Caco-2 (cell line): ENCODE data around the gene SLC25A30. TPM values are rescaled to one million over a fixed set of nuclear protein-coding genes. Genes with fewer than 3 reads are reported as not detected.
"Not testable (repeated sequence)": the region's sequence is repeated elsewhere in the genome, so short reads cannot be mapped to it uniquely, and the experiment has no call there.

Source experiments
- BruUV-seq: library from RNA; stranded (reverse); fragments of 400-500 nt; replicated peaks from 2 replicates; lab custom pipeline; 2021; lab: Mats Ljungman, UMichigan
- CTCF ChIA-PET: fragments of 300-600 bp; sonication (Branson Sonifier 250); formaldehyde crosslinking; loops from one replicate; lab custom pipeline; 2022; ENCODE audit warnings: antibody characterized with exemption; lab: Charles Lee
- POLR2A ChIA-PET: fragments of 300-600 bp; sonication (Branson Sonifier 250); formaldehyde crosslinking; loops from one replicate; lab custom pipeline; 2022; ENCODE audit warnings: antibody characterized with exemption; lab: Charles Lee
- DNase-seq, 2 experiments: peaks; one replicate each; pipeline versions ENCODE4 v3.0.0 to v3.0.0-alpha.2; 2020 to 2022
- H3K27me3 ChIP-seq: replicated peaks from 2 replicates; pipeline ENCODE4 v1.6.0; 2011; ENCODE audit warnings: low read length; ENCODE audit not compliant: control insufficient read depth, insufficient read depth
- H3K36me3 ChIP-seq: 2 replicates; pipeline ENCODE4 v1.5.1; 2011; ENCODE audit warnings: low read length; ENCODE audit not compliant: control insufficient read depth, insufficient read depth
- H3K4me1 ChIP-seq: fragments of 250-450 bp; sonication (Bioruptor Pico); 2 replicates; pipeline ENCODE4 v1.5.1; 2020; ENCODE audit warnings: mild to moderate bottlenecking
- H3K4me3 ChIP-seq: 2 replicates; pipeline ENCODE4 v1.5.1; 2011; ENCODE audit warnings: low read depth, mild to moderate bottlenecking, control low read depth, low read length
- H3K9me3 ChIP-seq: fragments of 250-450 bp; sonication (Bioruptor Pico); 2 replicates; pipeline ENCODE4 v1.5.1; 2020; ENCODE audit warnings: mild to moderate bottlenecking, moderate library complexity
- H3K27ac Mint-ChIP-seq: one replicate; pipeline ENCODE4 v1.8.0; 2022; ENCODE audit warnings: mixed read lengths; ENCODE audit not compliant: unreplicated experiment
- H3K27me3 Mint-ChIP-seq: one replicate; pipeline ENCODE4 v1.8.0; 2022; ENCODE audit warnings: mixed read lengths; ENCODE audit not compliant: insufficient read depth, unreplicated experiment
- H3K36me3 Mint-ChIP-seq: one replicate; pipeline ENCODE4 v1.8.0; 2022; ENCODE audit warnings: mild to moderate bottlenecking, mixed read lengths; ENCODE audit not compliant: insufficient read depth, unreplicated experiment
- H3K4me1 Mint-ChIP-seq: one replicate; pipeline ENCODE4 v1.8.0; 2022; ENCODE audit warnings: low read depth, mixed read lengths; ENCODE audit not compliant: unreplicated experiment
- H3K4me3 Mint-ChIP-seq: one replicate; pipeline ENCODE4 v1.8.0; 2022; ENCODE audit warnings: mild to moderate bottlenecking, moderate library complexity, mixed read lengths; ENCODE audit not compliant: unreplicated experiment
- H3K9me3 Mint-ChIP-seq: one replicate; pipeline ENCODE4 v1.8.0; 2022; ENCODE audit warnings: mixed read lengths; ENCODE audit not compliant: unreplicated experiment
- CTCF ChIP-seq, 2 experiments: fragments of 200-600 bp in 1 of 2; IDR thresholded peaks; 1 replicate in 1 of 2; 2 replicates in 1 of 2; pipeline versions ENCODE4 v1.5.1 to v1.8.0; 2011 to 2022; ENCODE audit warnings: antibody characterized with exemption in 1 of 2, control low read depth in 1 of 2, inconsistent platforms in 1 of 2, low read depth in 1 of 2, low read length in 1 of 2, mild to moderate bottlenecking in 1 of 2, moderate library complexity in 1 of 2; ENCODE audit not compliant: insufficient read depth in 1 of 2, severe bottlenecking in 1 of 2, unreplicated experiment in 1 of 2
- intact Hi-C: fragments of 100-400 bp; cut with micrococcal nuclease; formaldehyde crosslinking; loops from one replicate; pipeline ENCODE4 v1.10.0; 2022; ENCODE audit not compliant: unreplicated experiment
- total RNA-seq: library from RNA; stranded (reverse); gene quantifications from 2 replicates; pipeline ENCODE4 v1.2.3, GENCODE V29; 2022

SLC25A30 gene
- total RNA-seq, 1 experiment from 2014 or later, result 12.2 TPM

GRCh38 chr13:45432737-45433380 lies 14.7 kb upstream of the SLC25A30 start:
- Histone ChIP-seq H3K36me3 (no peaks in the 10 kb centered on the region), H3K4me3 (no peak overlapping the region), H3K4me1 (peaks cover 7% of the 10 kb centered on the region; the same call in 1 of the 2 replicates), H3K9me3 (no peaks in the 10 kb centered on the region), H3K27me3 (no peaks in the 10 kb centered on the region)
- no TSS peak for BruUV-seq
- Mint-ChIP-seq H3K4me3 (no peak overlapping the region), H3K27me3 (no peaks in the 10 kb centered on the region), H3K9me3 (no peaks in the 10 kb centered on the region), H3K4me1 (peaks cover 5% of the 10 kb centered on the region), H3K27ac (no peak overlapping the region), H3K36me3 (no peaks in the 10 kb centered on the region)
- ChIA-PET POLR2A (no interaction called here), CTCF (no interaction called here)
- intact Hi-C loops, result no loop called here
- no peak for TF ChIP-seq CTCF (IDR thresholded peaks at IDR 0.05; ENCODE audit: insufficient read depth in 1 of 2, low read depth in 1 of 2, low read length in 1 of 2, severe bottlenecking in 1 of 2, unreplicated experiment in 1 of 2)
- DNase-seq, result no peak

DNA sequence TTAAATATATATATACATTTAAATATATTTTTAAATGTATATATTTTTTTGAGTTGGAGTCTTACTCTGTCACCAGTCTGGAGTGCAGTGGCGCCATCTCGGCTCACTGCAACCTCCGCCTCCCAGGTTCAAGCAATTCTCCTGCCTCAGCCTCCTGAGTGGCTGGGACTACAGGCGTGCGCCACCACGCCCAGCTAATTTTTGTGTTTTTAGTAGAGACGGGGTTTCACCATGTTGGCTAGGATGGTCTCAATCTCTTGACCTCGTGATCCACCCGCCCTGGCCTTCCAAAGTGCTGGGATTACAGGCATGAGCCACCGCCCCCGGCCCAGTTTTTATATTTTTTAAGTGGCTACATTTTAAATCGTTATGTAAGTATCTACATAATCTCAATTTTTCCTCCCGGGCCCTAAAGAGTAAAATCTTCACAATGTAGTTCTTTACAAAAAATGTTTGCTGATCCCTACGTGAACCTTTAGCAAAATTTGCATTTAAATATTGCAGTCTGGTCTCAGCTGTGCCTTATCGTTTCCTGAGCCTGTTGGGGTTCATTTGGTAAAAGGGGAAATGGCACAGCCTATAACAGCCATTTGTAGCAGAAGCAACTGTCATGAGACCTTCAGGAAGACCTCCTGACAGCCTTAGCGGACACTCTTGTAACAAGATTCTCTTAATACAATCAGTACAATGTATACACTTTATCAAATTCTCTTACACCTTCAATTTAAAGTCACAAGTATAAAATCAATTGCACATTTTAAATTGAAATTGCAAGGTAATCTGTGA lies 8.1 kb upstream of the SLC25A30 start:
- POLR2A ChIA-PET, BruUV-seq, intact Hi-C loops, H3K27me3 ChIP-seq, DNase-seq, H3K27me3 Mint-ChIP-seq, H3K27ac Mint-ChIP-seq, H3K4me3 Mint-ChIP-seq, H3K36me3 ChIP-seq, H3K9me3 Mint-ChIP-seq, H3K9me3 ChIP-seq, CTCF ChIA-PET, H3K36me3 Mint-ChIP-seq, H3K4me1 Mint-ChIP-seq, H3K4me1 ChIP-seq, H3K4me3 ChIP-seq: not testable (repeated sequence)

DNA sequence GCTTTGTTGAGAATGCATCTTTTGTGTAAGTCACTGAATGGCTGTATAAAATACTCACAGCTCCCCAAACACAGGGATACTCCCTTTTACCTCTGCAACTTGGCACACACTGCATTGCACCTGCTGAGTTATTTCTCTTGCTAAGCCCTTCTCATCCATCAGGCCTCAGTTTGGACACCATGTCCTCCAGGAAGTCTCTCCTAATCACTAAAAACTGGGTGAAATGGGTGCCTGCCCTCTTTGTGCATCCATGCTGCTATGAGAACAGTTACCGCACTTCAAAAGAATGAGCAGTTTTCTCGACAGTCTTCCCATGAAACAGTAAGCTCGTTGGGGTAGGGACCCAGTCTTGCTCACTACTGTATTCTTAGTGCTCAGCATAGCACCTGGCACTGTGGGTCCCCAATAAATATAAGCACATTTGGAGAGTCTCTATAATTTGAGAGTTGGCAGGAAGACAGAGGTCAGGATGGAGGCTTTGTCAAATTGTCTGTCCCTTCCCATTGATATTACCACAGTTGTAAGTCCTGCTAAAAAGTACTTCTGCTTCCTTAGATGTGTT lies 4.6 kb upstream of the SLC25A30 start:
- Mint-ChIP-seq H3K9me3 (no peaks in the 10 kb centered on the region), H3K27me3 (no peaks in the 10 kb centered on the region), H3K27ac (no peak overlapping the region), H3K36me3 (peaks cover 6% of the 10 kb centered on the region), H3K4me1 (no peaks in the 10 kb centered on the region), H3K4me3 (no peak overlapping the region)
- TF ChIP-seq CTCF (IDR thresholded peaks at IDR 0.05; ENCODE audit: insufficient read depth in 1 of 2, low read depth in 1 of 2, low read length in 1 of 2, severe bottlenecking in 1 of 2, unreplicated experiment in 1 of 2), result no peak
- no peak for DNase-seq
- POLR2A ChIA-PET, result no interaction called here
- Histone ChIP-seq H3K4me3 (no peak overlapping the region), H3K9me3 (no peaks in the 10 kb centered on the region), H3K27me3 (no peaks in the 10 kb centered on the region), H3K36me3 (no peaks in the 10 kb centered on the region), H3K4me1 (no peaks in the 10 kb centered on the region)
- intact Hi-C loops, result no loop called here
- CTCF ChIA-PET, result no interaction called here
- BruUV-seq, result no TSS peak
